Neuronal stem cell (in vitro differentiated cells): Measurements from ENCODE around the gene PDPK1. TPM values are rescaled to one million over a fixed set of nuclear protein-coding genes. Genes with fewer than 3 reads are reported as not detected.
"Not testable (repeated sequence)": the region's sequence is repeated elsewhere in the genome, so short reads cannot be mapped to it uniquely, and the experiment has no call there.

Experiments used
- DNase-seq: peaks from one replicate; pipeline ENCODE4 v3.0.0-alpha.2; 2013; ENCODE audit warnings: low spot score
- H2AFZ ChIP-seq: one replicate; pipeline ENCODE4 v1.6.1; 2013; ENCODE audit warnings: mild to moderate bottlenecking, low read length, inconsistent platforms
- H2AK5ac ChIP-seq: 2 replicates; pipeline ENCODE4 v1.6.1; 2013; ENCODE audit warnings: low read depth, mild to moderate bottlenecking, inconsistent platforms, low read length, moderate library complexity, mixed read lengths
- H2BK120ac ChIP-seq: 2 replicates; pipeline ENCODE4 v1.6.1; 2013; ENCODE audit warnings: low read depth, mild to moderate bottlenecking, inconsistent platforms, low read length, moderate library complexity, mixed read lengths
- H2BK12ac ChIP-seq: one replicate; pipeline ENCODE4 v1.6.1; 2013; ENCODE audit warnings: low read length, inconsistent platforms
- H2BK15ac ChIP-seq: 2 replicates; pipeline ENCODE4 v1.6.1; 2013; ENCODE audit warnings: mild to moderate bottlenecking, low read length, inconsistent platforms, mixed read lengths
- H2BK5ac ChIP-seq: one replicate; pipeline ENCODE4 v1.6.1; 2013; ENCODE audit warnings: inconsistent platforms, mild to moderate bottlenecking, low read length, moderate library complexity
- H3K14ac ChIP-seq: one replicate; pipeline ENCODE4 v1.6.1; 2013; ENCODE audit warnings: low read length, inconsistent platforms
- H3K18ac ChIP-seq: 2 replicates; pipeline ENCODE4 v1.6.1; 2013; ENCODE audit warnings: low read length, inconsistent platforms
- H3K23ac ChIP-seq: 2 replicates; pipeline ENCODE4 v1.6.1; 2013; ENCODE audit warnings: low read depth, mild to moderate bottlenecking, mixed read lengths, low read length, inconsistent platforms; ENCODE audit not compliant: poor library complexity
- H3K27ac ChIP-seq: replicated peaks from 3 replicates; pipeline ENCODE4 v1.5.1; 2013; ENCODE audit warnings: low read length, inconsistent platforms
- H3K27me3 ChIP-seq, 3 experiments: 2 replicates each; pipeline ENCODE4 v1.6.1; 2013; ENCODE audit warnings: low read length in 3 of 3, mild to moderate bottlenecking in 2 of 3, inconsistent platforms in 1 of 3, low read depth in 1 of 3, mixed read lengths in 1 of 3, moderate library complexity in 1 of 3; ENCODE audit not compliant: control insufficient read depth in 3 of 3, insufficient read depth in 3 of 3
- H3K36me3 ChIP-seq, 2 donors: replicated peaks in 1 of 2; 2 replicates each; pipeline ENCODE4 v1.6.1; 2013; ENCODE audit warnings: low read length in 2 of 2; ENCODE audit not compliant: control insufficient read depth in 2 of 2, insufficient read depth in 2 of 2
- H3K4ac ChIP-seq: 2 replicates; pipeline ENCODE4 v1.6.1; 2013; ENCODE audit warnings: inconsistent platforms, mild to moderate bottlenecking, low read length, moderate library complexity
- H3K4me1 ChIP-seq, 2 donors: 1 replicate in 1 of 2; 2 replicates in 1 of 2; pipeline ENCODE4 v1.6.1; 2013; ENCODE audit warnings: low read length in 2 of 2, low read depth in 1 of 2; ENCODE audit not compliant: control insufficient read depth in 2 of 2, insufficient read depth in 1 of 2
- H3K4me2 ChIP-seq: one replicate; pipeline ENCODE4 v1.6.1; 2013; ENCODE audit warnings: mild to moderate bottlenecking, low read length, inconsistent platforms; ENCODE audit not compliant: insufficient read depth, poor library complexity, severe bottlenecking
- H3K4me3 ChIP-seq, 2 donors: 2 replicates each; pipeline ENCODE4 v1.5.1; 2013; ENCODE audit warnings: low read length in 2 of 2, mild to moderate bottlenecking in 2 of 2, inconsistent platforms in 1 of 2, moderate library complexity in 1 of 2
- H3K79me1 ChIP-seq: one replicate; pipeline ENCODE4 v1.6.1; 2013; ENCODE audit warnings: low read depth, mild to moderate bottlenecking, inconsistent platforms, low read length, moderate library complexity
- H3K9ac ChIP-seq: one replicate; pipeline ENCODE4 v1.6.1; 2013; ENCODE audit warnings: mild to moderate bottlenecking, low read depth, low read length, inconsistent platforms; ENCODE audit not compliant: poor library complexity
- H3K9me3 ChIP-seq, 2 donors: replicated peaks in 1 of 2; 2 replicates each; pipeline versions ENCODE3 to v1.6.1; 2013; ENCODE audit warnings: low read length in 2 of 2, mild to moderate bottlenecking in 2 of 2, inconsistent platforms in 1 of 2, low read depth in 1 of 2, mixed read lengths in 1 of 2, moderate library complexity in 1 of 2; ENCODE audit not compliant: control insufficient read depth in 2 of 2, insufficient read depth in 1 of 2
- H4K8ac ChIP-seq: one replicate; pipeline ENCODE4 v1.6.1; 2013; ENCODE audit warnings: low read depth, mild to moderate bottlenecking, inconsistent platforms, low read length, moderate library complexity
- H4K91ac ChIP-seq: one replicate; pipeline ENCODE4 v1.6.1; 2013; ENCODE audit warnings: low read length, low read depth, mild to moderate bottlenecking, inconsistent platforms; ENCODE audit not compliant: poor library complexity
- WGBS, 2 donors: extraction: QIAGEN DNeasy Blood & Tissue Kit; methylation state at CpG; one replicate each; pipeline ENCODE4 v1.1.7; 2013; ENCODE audit warnings: missing lambda C conversion rate in 2 of 2, mixed read lengths in 1 of 2; ENCODE audit not compliant: insufficient read length in 2 of 2, insufficient replicate concordance in 1 of 2; ENCODE audit errors: extremely low coverage in 2 of 2; 5-methylcytosine and 5-hydroxymethylcytosine counted together
- small RNA-seq: library from polyadenylated mRNA; stranded (forward); fragments of <200 nt; extraction: miRNeasy Mini kit (QIAGEN cat#:217004); gene quantifications from one replicate; pipeline ENCODE3, GENCODE V24; 2013; ENCODE audit not compliant: insufficient read depth

PDPK1 gene

DNA sequence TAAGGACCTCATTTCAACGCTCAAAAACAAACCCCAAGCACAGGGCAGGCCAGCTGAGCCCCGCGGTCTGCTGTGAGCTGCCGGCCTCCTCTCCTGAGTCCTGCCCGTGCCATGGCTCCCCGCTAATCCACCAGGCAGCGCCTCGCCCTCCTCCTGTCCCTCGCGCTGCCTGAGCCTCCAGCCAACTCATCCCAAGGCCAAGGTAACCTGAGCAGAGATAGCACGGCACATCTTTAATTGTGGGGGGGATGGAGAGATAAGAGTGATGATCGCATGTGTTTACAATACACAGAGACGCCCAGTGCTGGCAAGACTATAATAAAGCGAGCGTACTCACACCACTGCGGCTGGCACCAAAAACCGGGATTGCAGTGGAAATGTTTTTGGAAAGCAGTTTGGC lies 104.7 kb downstream of the PDPK1 start:
- not testable (repeated sequence) for H4K8ac ChIP-seq, H3K27ac ChIP-seq, DNase-seq, H2BK15ac ChIP-seq, H3K4me3 ChIP-seq, H3K36me3 ChIP-seq, H3K14ac ChIP-seq, H3K23ac ChIP-seq, H2AFZ ChIP-seq, H3K9ac ChIP-seq, H3K79me1 ChIP-seq, H3K4ac ChIP-seq, H2BK120ac ChIP-seq, H4K91ac ChIP-seq, H3K27me3 ChIP-seq, H2BK12ac ChIP-seq, H3K18ac ChIP-seq, H3K4me1 ChIP-seq, H2BK5ac ChIP-seq, H2AK5ac ChIP-seq, H3K4me2 ChIP-seq, H3K9me3 ChIP-seq
- no CpG with 5 or more reads among the region's 17 CpGs for WGBS, 2 donors

DNA sequence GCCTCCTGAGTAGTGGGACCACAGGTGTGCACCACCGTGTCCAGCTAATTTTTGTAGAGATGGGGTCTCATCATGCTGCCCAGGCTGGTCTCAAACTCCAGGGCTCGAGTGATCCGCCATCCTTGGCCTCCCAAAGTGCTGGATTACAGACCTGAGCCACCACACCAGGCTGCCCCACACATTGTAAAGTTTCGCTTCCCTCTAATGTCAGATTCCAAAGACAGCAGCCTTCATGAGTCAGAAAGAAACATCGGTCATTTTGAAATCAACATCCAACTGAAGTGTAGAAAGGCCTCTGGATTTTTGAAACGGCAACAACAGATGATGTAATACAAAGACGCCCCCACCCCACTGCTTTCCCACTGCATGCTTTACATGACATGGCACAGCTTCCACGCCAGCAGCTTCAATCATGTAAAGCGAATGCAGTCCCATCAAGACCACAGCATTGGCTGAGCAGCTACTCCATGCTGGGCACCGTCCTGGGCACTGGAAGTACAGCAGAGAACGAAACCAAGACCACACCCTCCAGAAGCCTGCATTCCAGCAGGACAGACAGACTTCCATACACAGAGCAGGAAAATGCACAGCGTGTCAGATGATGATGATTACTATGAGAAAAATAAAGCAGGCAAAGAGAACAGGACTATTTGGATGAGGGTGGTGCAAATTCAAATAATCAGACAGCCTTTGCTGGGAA lies 107.1 kb downstream of the PDPK1 start:
- not testable (repeated sequence) for H3K4ac ChIP-seq, H3K14ac ChIP-seq, H3K4me3 ChIP-seq, H2BK12ac ChIP-seq, H3K9ac ChIP-seq, H3K27me3 ChIP-seq, H2BK5ac ChIP-seq, H4K8ac ChIP-seq, H3K79me1 ChIP-seq, H4K91ac ChIP-seq, H2BK15ac ChIP-seq, DNase-seq, H3K27ac ChIP-seq, H3K4me2 ChIP-seq, H2AFZ ChIP-seq, H3K23ac ChIP-seq, H3K9me3 ChIP-seq, H2AK5ac ChIP-seq, H3K4me1 ChIP-seq, H3K36me3 ChIP-seq, H2BK120ac ChIP-seq, H3K18ac ChIP-seq
- WGBS, 2 donors: no CpG with 5 or more reads among the region's 12 CpGs

DNA sequence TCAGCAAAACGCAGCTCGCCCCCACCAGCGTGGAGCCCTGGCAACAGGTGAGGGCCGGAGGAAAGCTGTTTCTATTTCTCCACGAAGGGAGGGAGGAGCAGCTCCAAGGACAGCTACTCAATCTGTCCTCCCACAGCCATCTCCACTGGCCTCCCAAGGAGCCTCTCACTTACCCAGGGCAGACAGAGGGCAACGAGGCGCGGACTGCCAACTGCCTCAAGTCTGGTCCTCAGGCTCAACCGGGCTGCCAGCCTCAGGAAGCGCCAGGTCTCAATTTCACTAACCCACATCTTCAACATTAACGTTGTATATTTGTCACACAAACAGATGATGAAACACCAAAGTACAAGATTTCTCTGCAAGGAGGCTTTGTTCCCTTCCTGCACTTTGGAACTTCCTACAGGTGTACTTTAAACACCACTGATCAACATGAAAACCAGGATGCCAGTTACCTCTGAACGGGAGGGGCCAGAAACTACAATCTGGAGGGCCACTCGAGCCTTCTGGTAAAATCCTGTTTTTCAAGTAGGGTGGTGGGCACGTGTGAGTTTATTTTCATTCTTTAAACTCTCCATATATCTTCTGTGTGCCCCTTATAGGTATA lies 113.5 kb downstream of the PDPK1 start:
- H3K79me1 ChIP-seq, H2BK120ac ChIP-seq, H3K27me3 ChIP-seq, H2BK12ac ChIP-seq, H2BK15ac ChIP-seq, H2AFZ ChIP-seq, H3K9ac ChIP-seq, H3K23ac ChIP-seq, H3K4me2 ChIP-seq, H2AK5ac ChIP-seq, H4K8ac ChIP-seq, H3K27ac ChIP-seq, H2BK5ac ChIP-seq, H3K9me3 ChIP-seq, H3K18ac ChIP-seq, H3K4me1 ChIP-seq, DNase-seq, H3K14ac ChIP-seq, H3K4ac ChIP-seq, H3K4me3 ChIP-seq, H3K36me3 ChIP-seq, H4K91ac ChIP-seq: not testable (repeated sequence)
- WGBS, 2 donors: no CpG with 5 or more reads among the region's 14 CpGs

Small RNA genes lying within 50 kb of the gene (small RNA-seq; reads per million reads assigned to genes)
- gene AC093525.1: not detected
- not detected for gene MIR3178
